Endodermal cell (in vitro differentiated cells): ENCODE measurements around the gene PRKCA. TPM values are rescaled to one million over a fixed set of nuclear protein-coding genes. Genes with fewer than 3 reads are reported as not detected.

Experiments
- DNase-seq: peaks from one replicate; pipeline ENCODE4 v3.0.0-alpha.2; 2017
- H3K27ac ChIP-seq: 2 replicates; pipeline ENCODE4 v1.5.1; 2013; ENCODE audit warnings: mild to moderate bottlenecking, low read depth, low read length, moderate library complexity
- H3K27me3 ChIP-seq: 2 replicates; pipeline ENCODE4 v1.6.1; 2013; ENCODE audit warnings: mild to moderate bottlenecking, low read length, moderate library complexity; ENCODE audit not compliant: insufficient read depth, control insufficient read depth, poor library complexity, severe bottlenecking
- H3K36me3 ChIP-seq: 2 replicates; pipeline ENCODE4 v1.7.0; 2013; ENCODE audit warnings: mild to moderate bottlenecking, low read length, moderate library complexity; ENCODE audit not compliant: control insufficient read depth, insufficient read depth
- H3K4me1 ChIP-seq: one replicate; pipeline ENCODE4 v1.7.0; 2013; ENCODE audit warnings: low read length; ENCODE audit not compliant: control insufficient read depth, insufficient read depth
- H3K4me3 ChIP-seq: 2 replicates; pipeline ENCODE4 v1.5.1; 2013; ENCODE audit warnings: mild to moderate bottlenecking, low read length, moderate library complexity
- H3K9ac ChIP-seq: 2 replicates; pipeline ENCODE4 v1.6.1; 2013; ENCODE audit warnings: mild to moderate bottlenecking, low read length, moderate library complexity; ENCODE audit not compliant: poor library complexity, severe bottlenecking; ENCODE audit errors: extremely low read depth
- H3K9me3 ChIP-seq: 2 replicates; pipeline ENCODE4 v1.6.1; 2013; ENCODE audit warnings: mild to moderate bottlenecking, low read length, moderate library complexity; ENCODE audit not compliant: control insufficient read depth
- H3K27ac Mint-ChIP-seq: 2 replicates; pipeline ENCODE4 v1.8.0; 2020; ENCODE audit warnings: mixed read lengths
- H3K27me3 Mint-ChIP-seq: 2 replicates; pipeline ENCODE4 v1.8.0; 2021; ENCODE audit warnings: mild to moderate bottlenecking, mixed read lengths; ENCODE audit not compliant: insufficient read depth
- H3K36me3 Mint-ChIP-seq: 2 replicates; pipeline ENCODE4 v1.8.0; 2020; ENCODE audit warnings: low read depth, mixed read lengths
- H3K4me1 Mint-ChIP-seq: 2 replicates; pipeline ENCODE4 v1.8.0; 2020; ENCODE audit warnings: mixed read lengths
- H3K4me3 Mint-ChIP-seq: 2 replicates; pipeline ENCODE4 v1.8.0; 2020; ENCODE audit warnings: mild to moderate bottlenecking, moderate library complexity, mixed read lengths
- H3K9me3 Mint-ChIP-seq: 2 replicates; pipeline ENCODE4 v1.8.0; 2020; ENCODE audit warnings: mild to moderate bottlenecking, mixed read lengths
- WGBS, 2 experiments: methylation state at CpG; one replicate each; pipeline versions ENCODE4 v1.1.5 to v1.1.7; 2013; ENCODE audit warnings: missing lambda C conversion rate in 2 of 2, mixed read lengths in 1 of 2; ENCODE audit not compliant: insufficient coverage in 1 of 2, insufficient read length in 1 of 2; 5-methylcytosine and 5-hydroxymethylcytosine counted together
- total RNA-seq, 2 donors: library from RNA; stranded (reverse); fragmentation: NEBNext Ultra II Directional in 1 of 2; extraction: Animal tissue kit (Norgen Biotek cat#: 25700) in 1 of 2; gene quantifications; 2 replicates in 1 of 2; 3 replicates in 1 of 2; pipeline ENCODE4 v1.2.1, GENCODE V29; 2021
- TF ChIP-seq, protein P1 (sequence below): fragments of 200-600 bp; sonication (generic); conservative IDR thresholded peaks from 2 replicates; pipeline ENCODE4 v1.5.0; 2021; ENCODE audit warnings: antibody characterized with exemption, mild to moderate bottlenecking

PRKCA gene
- total RNA-seq, 2 donors from 2014 or later = 8.7 to 14.6 TPM

DNA sequence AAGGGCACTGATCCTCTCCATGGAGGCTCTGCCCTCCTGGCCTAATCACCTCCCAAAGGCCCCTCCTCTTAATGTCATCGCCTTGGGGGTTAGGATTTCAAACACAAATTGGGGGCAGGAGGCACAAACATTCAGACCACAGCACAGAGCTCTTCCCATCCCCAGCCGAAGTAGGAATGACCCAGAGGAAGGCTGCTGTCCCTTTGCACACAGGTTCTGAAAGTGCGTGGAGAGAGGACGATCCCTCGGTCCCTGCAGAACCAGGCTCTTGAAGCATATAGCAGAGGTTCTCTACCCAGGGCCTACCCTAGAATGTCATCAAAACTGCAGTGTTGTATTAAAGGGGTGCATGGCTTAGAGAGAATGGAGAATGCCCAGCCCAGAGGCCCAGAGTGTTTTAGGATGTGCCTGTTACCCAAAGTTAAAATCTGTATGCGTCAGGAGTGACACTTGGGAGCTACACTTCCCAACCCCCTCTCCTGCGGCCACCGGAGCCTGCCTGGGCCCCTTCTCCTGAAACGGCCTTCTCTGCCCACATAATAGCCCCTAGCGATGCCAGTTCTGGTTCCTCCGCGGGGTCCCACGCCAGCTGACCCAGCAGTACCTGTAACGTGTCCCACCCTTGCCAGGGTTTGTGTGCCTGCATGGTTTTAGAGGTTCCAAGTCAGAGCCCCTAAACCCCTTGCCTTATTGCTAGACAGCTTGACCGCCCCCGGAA, 373.0 kb downstream of the PRKCA start:
- H3K36me3 ChIP-seq = no peaks in the 10 kb centered on the region
- Mint-ChIP-seq H3K9me3 (peaks cover 7% of the 10 kb centered on the region), H3K4me3 (no peak overlapping the region), H3K36me3 (no peaks in the 10 kb centered on the region), H3K4me1 (peaks cover 16% of the 10 kb centered on the region), H3K27ac (no peak overlapping the region), H3K27me3 (no peaks in the 10 kb centered on the region)
- TF ChIP-seq, protein P1, sequence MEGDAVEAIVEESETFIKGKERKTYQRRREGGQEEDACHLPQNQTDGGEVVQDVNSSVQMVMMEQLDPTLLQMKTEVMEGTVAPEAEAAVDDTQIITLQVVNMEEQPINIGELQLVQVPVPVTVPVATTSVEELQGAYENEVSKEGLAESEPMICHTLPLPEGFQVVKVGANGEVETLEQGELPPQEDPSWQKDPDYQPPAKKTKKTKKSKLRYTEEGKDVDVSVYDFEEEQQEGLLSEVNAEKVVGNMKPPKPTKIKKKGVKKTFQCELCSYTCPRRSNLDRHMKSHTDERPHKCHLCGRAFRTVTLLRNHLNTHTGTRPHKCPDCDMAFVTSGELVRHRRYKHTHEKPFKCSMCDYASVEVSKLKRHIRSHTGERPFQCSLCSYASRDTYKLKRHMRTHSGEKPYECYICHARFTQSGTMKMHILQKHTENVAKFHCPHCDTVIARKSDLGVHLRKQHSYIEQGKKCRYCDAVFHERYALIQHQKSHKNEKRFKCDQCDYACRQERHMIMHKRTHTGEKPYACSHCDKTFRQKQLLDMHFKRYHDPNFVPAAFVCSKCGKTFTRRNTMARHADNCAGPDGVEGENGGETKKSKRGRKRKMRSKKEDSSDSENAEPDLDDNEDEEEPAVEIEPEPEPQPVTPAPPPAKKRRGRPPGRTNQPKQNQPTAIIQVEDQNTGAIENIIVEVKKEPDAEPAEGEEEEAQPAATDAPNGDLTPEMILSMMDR = no peak
- no peak overlapping the region for H3K9ac ChIP-seq
- no peaks in the 10 kb centered on the region for H3K27me3 ChIP-seq
- 88 to 89% methylated on average over 7 to 16 of the region's 16 CpGs for WGBS, 2 experiments
- H3K4me3 ChIP-seq = no peak overlapping the region
- H3K9me3 ChIP-seq = no peaks in the 10 kb centered on the region
- DNase-seq = peak; percentile 68
- no peak overlapping the region for H3K27ac ChIP-seq
- H3K4me1 ChIP-seq = no peaks in the 10 kb centered on the region

DNA sequence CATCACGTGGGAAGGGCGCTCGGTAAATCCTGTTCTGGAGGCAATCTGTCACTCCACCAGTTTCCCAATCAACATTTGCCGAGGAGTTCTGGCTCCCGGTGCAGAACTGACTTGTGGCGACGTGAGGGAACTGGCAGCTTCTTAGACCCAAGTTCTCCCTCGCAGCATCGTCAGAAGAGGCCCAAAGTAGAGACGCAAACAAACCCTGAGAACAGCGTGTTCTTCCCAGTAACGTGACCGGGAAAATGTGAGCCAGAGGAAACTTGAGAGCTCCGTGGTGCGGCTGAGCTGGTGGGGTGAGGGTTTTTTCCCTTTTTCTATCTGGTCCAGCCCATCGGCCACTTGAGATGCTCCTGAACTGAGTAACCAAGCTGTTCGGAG, 373.6 kb downstream of the PRKCA start:
- no peak overlapping the region for H3K27ac Mint-ChIP-seq
- peaks cover 16% of the 10 kb centered on the region for H3K4me1 Mint-ChIP-seq
- no peaks in the 10 kb centered on the region for H3K9me3 ChIP-seq
- H3K36me3 ChIP-seq = no peaks in the 10 kb centered on the region
- H3K27me3 ChIP-seq = no peaks in the 10 kb centered on the region
- no peak overlapping the region for H3K4me3 Mint-ChIP-seq
- WGBS, 2 experiments = 91 to 97% methylated on average over 10 to 17 of the region's 17 CpGs
- H3K9ac ChIP-seq = no peak overlapping the region
- TF ChIP-seq, protein P1 = no peak
- H3K4me3 ChIP-seq = no peak overlapping the region
- DNase-seq = no peak
- H3K27me3 Mint-ChIP-seq = no peaks in the 10 kb centered on the region
- peaks cover 7% of the 10 kb centered on the region for H3K9me3 Mint-ChIP-seq
- no peaks in the 10 kb centered on the region for H3K36me3 Mint-ChIP-seq
- no peak overlapping the region for H3K27ac ChIP-seq
- H3K4me1 ChIP-seq = no peaks in the 10 kb centered on the region

- no peak overlapping the region for H3K9ac ChIP-seq
- no peaks in the 10 kb centered on the region for H3K4me1 ChIP-seq
- no peak overlapping the region for H3K4me3 ChIP-seq
- peak; percentile 52 for DNase-seq
- 88 to 89% methylated on average over 5 to 11 of the region's 11 CpGs for WGBS, 2 experiments
- no peak overlapping the region for H3K27ac Mint-ChIP-seq
- H3K9me3 Mint-ChIP-seq = peaks cover 7% of the 10 kb centered on the region
- H3K27me3 ChIP-seq = no peaks in the 10 kb centered on the region
- TF ChIP-seq, protein P1 = no peak
- no peak overlapping the region for H3K4me3 Mint-ChIP-seq
- no peak overlapping the region for H3K27ac ChIP-seq
- no peaks in the 10 kb centered on the region for H3K9me3 ChIP-seq
- peaks cover 16% of the 10 kb centered on the region for H3K4me1 Mint-ChIP-seq
- H3K27me3 Mint-ChIP-seq = no peaks in the 10 kb centered on the region
- no peaks in the 10 kb centered on the region for H3K36me3 Mint-ChIP-seq
- no peaks in the 10 kb centered on the region for H3K36me3 ChIP-seq
Observed at GRCh38 chr17:66676421-66676820, 374.0 kb downstream of the PRKCA start.
